Hematopoietic multipotent progenitor cell treated with erythropoietin and hydrocortisone succinate and interleukin-3 and kit ligand, for 8 days (in vitro differentiated cells): ENCODE measurements around the gene NADK.
"Not testable (repeated sequence)": the region's sequence is repeated elsewhere in the genome, so short reads cannot be mapped to it uniquely, and the experiment has no call there.

Experiments used
- DNase-seq: peaks from one replicate; pipeline ENCODE4 v3.0.0-alpha.2; 2015

The NADK gene

DNA sequence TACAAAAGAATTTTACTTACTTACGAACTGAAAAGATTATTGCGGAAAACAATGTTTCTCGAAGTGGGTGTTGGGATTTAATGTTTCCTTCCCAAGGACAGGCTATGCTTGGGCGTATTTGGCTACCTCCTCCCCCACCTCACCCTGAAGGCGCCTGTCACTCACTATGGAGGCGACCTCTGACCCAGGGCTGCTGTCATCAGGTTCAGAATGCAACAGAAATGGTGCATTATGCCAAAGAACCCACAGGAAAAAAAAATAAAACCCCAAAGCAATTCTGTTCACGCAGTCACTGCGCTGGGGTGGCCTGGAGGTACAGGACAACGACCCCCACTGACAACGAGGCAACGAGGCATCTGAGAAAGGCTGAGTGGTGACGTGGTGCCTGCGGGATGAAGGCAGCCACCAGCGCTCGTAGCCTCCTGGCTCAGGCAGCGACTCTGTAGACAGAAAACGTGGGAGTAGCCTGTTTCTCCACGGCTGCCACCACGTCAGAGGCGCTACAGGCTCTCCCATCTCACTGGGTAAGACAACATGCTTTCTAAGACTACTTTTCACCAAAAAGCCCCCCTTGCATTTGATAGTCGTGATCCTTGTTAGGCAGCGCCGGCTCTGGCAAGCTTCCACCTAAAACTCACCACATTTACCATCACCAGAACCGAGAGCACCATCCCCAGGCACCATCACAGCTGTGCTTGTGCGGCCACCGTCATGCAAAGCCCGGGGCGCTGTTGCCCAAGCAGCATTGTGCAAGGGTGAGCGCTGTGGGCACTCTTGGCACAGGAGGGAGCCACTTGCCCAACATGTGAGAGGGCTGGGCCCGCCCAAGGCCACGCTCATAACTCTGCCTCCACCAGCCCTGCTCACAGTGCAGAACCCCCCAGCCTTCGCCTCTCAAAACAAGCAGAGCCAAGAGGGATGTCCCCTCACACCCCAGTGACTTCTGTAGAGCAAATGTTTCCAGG is 14.3 kb downstream of the NADK start:
- DNase-seq, result peak; percentile 28

DNA sequence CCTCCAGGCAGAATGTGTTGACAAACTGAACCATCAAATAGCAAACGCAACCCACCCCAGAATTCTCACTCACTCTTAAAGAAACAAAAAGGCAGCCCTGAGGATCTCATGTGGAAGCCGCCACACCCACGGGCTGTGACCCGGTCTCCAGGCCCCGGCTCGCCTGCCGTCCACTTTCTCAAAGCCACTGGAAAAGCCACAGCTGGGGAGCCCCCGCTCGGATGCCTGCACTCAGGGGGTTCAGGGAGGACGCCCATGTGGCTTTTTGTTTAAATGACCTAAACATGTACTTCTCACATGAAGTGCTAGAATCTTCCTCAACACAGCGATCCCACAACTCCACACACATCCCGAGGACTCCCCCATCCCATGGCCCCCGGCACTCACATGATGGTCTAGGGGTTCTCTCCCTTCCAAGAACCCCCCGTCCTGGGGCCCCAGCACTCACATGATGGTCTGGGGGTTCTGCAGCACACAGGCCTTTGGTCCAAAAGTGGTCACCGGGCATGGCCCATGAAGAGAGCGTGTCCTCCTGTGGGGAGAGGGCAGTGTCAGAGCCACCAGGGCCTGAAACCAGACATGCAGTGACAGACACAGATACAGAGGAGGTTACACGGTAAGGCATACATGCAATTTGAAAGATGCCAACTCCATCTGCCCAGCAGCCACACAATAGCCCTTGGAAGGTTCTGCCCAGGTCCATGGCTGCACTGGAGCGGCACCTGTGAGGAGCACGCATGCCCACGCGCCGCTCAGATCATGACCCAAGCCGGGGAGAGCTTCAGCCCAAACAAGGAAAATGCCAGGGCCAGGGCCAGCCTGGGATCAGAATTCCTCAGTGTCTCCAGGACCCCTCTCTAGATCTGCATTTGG is 16.5 kb downstream of the NADK start:
- no peak for DNase-seq

DNA sequence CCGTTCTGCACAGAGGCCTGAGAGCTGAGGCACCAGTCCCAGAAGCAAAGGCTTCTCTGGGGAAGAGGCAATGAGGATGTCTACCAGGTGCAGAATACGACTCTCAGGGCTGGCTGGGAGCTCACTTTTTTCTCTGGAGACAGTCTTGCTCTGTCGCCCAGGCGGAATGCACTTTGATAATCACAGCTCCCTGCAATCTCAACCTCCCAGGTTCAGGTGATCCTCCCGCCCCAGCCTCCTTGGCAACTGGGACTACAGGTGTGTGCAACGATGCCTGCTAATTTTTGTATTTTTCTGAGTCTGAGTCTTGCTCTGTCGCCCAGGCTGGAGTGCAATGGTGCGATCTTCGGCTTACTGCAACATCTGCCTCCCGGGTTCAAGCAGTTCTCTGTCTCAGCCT is 17.6 kb downstream of the NADK start:
- DNase-seq, result no peak

- DNase-seq, result no peak
Measured at GRCh38 chr1:1760345-1760650, 18.0 kb downstream of the NADK start.

GRCh38 chr1:1759456-1760344 is 18.6 kb downstream of the NADK start:
- DNase-seq, result no peak

DNA sequence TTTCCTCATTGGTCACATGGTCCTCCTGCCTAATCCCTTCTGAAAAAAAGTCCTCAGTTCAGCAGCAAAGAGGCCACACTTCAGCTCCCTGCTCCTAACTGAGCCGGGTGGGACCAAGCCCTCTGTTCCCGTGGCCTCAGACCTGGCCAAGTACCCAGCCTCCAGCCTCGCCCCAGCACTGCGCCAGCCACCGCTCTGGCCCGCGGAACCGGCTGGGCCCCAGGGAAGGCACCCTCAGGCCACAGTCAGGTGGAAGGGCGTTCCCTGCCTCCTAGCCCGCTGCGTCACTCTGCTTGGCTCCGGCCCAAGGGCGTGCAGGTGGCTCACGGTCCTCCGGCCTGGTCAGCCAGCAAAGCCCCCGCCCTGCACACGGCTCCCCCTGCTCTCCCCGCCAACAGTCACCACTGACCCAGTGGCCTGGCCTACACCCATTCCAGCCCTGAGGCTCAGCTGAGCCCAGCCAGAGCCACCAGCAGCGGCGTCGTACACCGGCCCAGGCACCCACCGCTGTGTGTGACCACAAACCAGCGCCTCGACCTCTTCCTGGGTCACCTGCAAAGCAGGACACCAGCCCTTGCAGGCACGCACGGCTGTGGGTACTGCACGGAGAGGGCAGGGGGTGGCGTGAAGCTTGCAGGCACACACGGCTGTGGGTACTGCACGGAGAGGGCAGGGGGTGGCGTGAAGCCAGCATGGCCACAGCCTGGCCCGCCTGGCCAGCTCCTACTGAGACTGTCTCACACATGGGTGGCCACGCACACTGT is 19.4 kb downstream of the NADK start:
- DNase-seq, result peak; percentile 43

DNA sequence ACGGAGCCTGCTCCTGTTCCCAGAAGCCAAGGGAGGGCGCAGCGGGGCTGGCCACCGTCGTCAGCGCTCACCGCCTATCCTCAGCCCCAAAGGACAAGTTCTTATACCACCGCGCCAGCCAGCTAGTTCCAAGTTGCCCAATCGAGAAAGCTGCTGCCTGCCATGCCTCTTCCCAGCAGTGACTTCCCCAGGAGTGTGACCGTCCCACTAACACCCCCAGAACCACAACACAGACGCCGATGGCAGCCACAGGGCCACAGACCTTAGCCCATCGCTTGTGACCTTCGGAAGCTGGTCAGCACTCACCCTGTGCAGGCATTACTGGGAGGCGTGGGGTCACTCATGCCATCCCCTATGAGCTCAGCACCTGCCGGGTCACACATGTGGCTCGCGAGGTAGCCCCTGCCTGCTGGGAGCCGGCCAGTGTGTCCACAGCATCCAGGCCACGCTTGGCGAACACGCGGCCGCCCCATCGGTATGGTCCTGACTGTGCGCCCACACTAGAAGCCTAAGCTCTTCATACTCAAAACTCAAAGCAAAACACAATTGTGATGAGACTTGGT is 20.1 kb downstream of the NADK start:
- DNase-seq, result no peak

DNA sequence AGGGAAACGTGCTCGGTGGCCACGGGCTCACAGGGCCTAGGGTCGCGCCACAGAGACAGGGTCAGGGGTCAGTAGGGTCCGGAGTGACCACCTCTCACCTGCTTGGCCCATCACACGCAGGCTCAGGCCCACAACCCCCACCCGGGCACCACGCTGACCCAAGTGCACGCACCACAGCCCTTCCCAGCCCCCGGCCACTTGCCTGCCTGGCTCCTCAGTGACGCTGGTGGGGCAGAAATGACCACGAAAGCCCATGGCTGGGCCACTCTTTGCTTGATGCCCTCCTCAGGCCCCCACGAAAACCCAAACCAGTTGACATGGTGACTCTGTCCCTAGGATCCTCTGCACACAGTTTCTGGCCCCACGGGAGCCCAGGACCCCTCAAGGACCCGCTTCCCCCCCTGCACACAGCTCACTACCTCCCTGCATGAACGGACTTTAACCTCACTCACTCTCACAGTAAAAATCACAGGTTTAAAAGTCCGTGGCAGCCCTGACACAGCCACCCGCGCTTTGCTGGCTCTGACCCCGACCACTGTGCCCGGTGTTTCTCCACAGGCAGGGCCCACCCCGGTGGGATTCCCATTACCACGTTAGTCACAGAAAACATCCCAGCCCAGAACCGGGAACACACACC is 20.7 kb downstream of the NADK start:
- no peak for DNase-seq

DNA sequence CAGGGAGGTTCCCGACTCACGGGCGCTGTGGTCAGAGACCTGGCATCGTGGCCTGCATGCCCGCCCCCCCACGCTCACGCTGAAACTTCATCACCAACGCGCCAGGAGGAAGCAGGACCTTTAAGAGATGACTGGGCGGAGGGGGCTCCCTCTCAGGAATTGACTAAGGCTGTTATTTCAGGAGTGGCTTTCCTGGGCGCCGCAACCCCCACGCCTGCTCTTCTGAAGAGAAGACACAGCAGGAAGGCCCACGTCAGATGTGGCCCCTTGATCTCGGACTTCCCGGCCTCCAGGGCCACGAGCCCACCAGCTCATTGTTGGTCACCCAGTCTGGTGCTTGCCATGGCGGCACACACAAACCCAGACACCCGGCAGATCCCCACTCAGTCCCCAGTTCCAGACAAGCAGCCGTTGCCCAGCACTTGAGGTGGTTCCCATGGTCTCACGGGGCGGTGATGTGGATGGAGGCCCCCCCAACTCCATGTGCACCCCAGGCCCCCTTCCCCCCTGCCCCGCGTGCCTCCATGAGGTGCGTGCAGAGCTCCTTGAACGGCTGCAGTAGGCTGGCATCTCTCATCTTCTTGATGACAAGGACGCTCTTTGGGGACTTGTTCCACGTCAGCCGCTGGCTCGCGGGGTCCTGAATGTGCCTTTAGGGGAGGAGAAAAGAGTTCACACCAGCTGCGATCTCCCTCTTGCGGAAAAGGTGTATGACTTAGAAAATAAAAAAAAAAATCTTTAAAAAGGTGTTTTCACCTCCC is 21.4 kb downstream of the NADK start:
- DNase-seq, result no peak

DNA sequence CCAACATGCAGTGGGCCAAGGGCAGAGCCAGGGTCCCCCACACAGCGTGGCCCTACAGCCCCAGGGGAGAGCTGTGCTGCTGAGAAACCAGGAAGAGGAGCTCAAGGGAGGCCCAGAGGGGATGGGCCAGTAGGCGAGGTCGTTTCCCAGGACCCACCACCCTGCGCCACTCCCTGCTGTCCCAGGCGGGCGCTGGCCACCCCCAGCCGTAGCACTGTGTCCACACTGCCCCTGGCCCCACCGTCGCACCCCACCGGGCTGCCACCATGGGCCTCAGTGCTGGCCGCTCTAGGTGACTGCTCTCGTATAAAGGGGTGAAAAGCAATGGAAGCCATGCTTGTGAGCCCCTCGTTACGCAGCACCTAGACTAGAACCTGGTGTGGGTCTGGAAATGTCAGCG is 22.4 kb downstream of the NADK start:
- no peak for DNase-seq

DNA sequence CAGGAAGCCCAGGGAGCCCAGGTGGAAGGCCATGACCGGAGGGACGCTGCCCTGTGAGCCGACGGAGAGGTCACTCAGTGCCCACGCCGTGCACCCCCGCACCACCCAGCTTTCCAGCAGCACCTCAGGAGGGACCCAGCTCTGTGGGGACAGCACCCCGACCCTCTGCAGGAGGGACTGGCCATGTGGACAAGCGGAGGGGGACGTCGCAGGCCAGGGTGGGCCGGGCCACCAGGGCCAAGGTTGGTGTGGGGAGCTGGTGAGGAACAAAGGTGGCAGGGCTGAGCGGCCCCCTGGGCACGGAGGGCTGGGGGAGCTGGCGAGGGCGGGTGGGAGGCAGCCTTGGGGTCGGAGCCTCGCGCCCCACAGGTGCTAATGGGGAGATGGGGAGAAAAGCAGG is 22.8 kb downstream of the NADK start:
- no peak for DNase-seq

GRCh38 chr1:1754051-1754815 is 24.0 kb downstream of the NADK start:
- DNase-seq, result no peak

GRCh38 chr1:1753607-1754005 is 24.7 kb downstream of the NADK start:
- no peak for DNase-seq

- DNase-seq, result no peak
Measured at GRCh38 chr1:1752636-1753606, 25.3 kb downstream of the NADK start.

DNA sequence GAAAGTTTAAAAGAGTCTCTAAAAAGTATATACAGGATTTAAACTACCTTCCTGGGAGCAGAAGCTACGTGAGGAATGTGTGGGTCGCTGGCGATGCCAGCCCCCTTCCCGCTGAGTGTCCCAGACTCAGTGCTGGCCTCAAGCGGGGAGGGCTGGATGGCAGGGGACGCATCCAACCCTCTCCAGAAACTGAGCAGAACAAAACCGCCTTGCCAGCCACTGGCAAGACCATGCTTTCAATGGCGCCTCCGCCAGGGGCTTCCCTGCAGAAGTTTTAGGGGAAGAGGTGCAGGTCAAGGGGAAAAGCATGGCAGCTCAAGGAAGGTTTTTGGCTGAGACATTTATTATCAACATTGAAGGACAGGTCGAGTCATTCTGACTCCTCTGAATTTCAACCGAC is 26.1 kb downstream of the NADK start:
- no peak for DNase-seq

DNA sequence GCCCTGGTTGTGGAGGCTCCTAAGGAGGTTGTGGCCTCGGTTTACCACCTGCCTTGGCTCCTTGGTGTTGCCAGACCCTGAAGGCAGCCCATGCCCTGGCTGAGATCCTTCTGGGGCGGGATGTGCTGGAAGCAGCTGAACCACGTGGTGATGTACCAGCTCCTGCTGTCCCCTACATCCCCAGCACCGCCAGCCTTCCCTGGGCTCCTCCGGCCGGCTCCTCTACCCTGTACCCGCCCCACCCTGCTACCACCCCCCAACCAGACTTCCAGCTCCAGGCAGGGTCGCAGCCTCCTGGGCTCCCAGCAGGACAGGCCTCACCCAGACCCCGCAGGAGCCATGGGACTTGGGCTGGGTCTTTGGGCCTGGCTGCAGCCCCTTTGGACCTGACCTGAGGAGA is 28.3 kb downstream of the NADK start:
- not testable (repeated sequence) for DNase-seq

GRCh38 chr1:1748686-1749321 is 29.5 kb downstream of the NADK start:
- no peak for DNase-seq

GRCh38 chr1:1746566-1746909 is 31.7 kb downstream of the NADK start:
- DNase-seq, result not testable (repeated sequence)
